CD14-positive monocyte (primary cell): Measurements from ENCODE around the gene DNAH11. TPM values are rescaled to one million over a fixed set of nuclear protein-coding genes. Genes with fewer than 3 reads are reported as not detected.
"Not testable (repeated sequence)": the region's sequence is repeated elsewhere in the genome, so short reads cannot be mapped to it uniquely, and the experiment has no call there.

Source experiments
- DNase-seq, 3 donors: peaks; one replicate each; pipeline ENCODE4 v3.0.0-alpha.2; 2011 to 2022
- H2AFZ ChIP-seq: 2 replicates; pipeline ENCODE4 v1.6.0; 2012; ENCODE audit warnings: mild to moderate bottlenecking, low read depth, low read length, inconsistent platforms; ENCODE audit not compliant: insufficient read depth, poor library complexity, severe bottlenecking
- H3K27ac ChIP-seq, 2 donors: 1 replicate in 1 of 2; 2 replicates in 1 of 2; pipeline ENCODE4 v1.5.1; 2012 to 2013; ENCODE audit warnings: low read length in 2 of 2, control low read depth in 1 of 2, inconsistent platforms in 1 of 2, low read depth in 1 of 2, mild to moderate bottlenecking in 1 of 2
- H3K27me3 ChIP-seq, 2 donors: one replicate each; pipeline versions ENCODE4 v1.6.0 to v1.6.1; 2011 to 2013; ENCODE audit warnings: low read length in 2 of 2; ENCODE audit not compliant: control insufficient read depth in 2 of 2, insufficient read depth in 2 of 2
- H3K36me3 ChIP-seq, 2 donors: replicated peaks in 1 of 2; 1 replicate in 1 of 2; 2 replicates in 1 of 2; pipeline versions ENCODE4 v1.5.1 to v1.6.1; 2012 to 2013; ENCODE audit warnings: low read length in 2 of 2, control low read depth in 1 of 2, inconsistent platforms in 1 of 2, mild to moderate bottlenecking in 1 of 2; ENCODE audit not compliant: insufficient read depth in 2 of 2, control insufficient read depth in 1 of 2
- H3K4me1 ChIP-seq, 2 donors: 1 replicate in 1 of 2; 2 replicates in 1 of 2; pipeline versions ENCODE4 v1.5.1 to v1.6.1; 2012 to 2013; ENCODE audit warnings: low read length in 2 of 2, control low read depth in 1 of 2, inconsistent platforms in 1 of 2, mild to moderate bottlenecking in 1 of 2, moderate library complexity in 1 of 2; ENCODE audit not compliant: insufficient read depth in 2 of 2, control insufficient read depth in 1 of 2
- H3K4me2 ChIP-seq: replicated peaks from 2 replicates; pipeline ENCODE3; 2012; ENCODE audit warnings: low read length, moderate library complexity, mild to moderate bottlenecking; ENCODE audit not compliant: poor library complexity, severe bottlenecking; ENCODE audit errors: extremely low read depth
- H3K4me3 ChIP-seq, 3 experiments: fragments of 200-600 bp in 1 of 3; sonication (generic) in 1 of 3; replicated peaks in 1 of 3; 1 replicate in 2 of 3; 2 replicates in 1 of 3; pipeline ENCODE4 v1.5.1; 2011 to 2013; ENCODE audit warnings: low read length in 3 of 3, mild to moderate bottlenecking in 3 of 3, control low read depth in 2 of 3, low read depth in 2 of 3, inconsistent platforms in 1 of 3, moderate library complexity in 1 of 3
- H3K79me2 ChIP-seq: 2 replicates; pipeline ENCODE4 v1.6.0; 2012; ENCODE audit warnings: mild to moderate bottlenecking, control low read depth, inconsistent platforms, low read length, moderate library complexity; ENCODE audit not compliant: insufficient read depth
- H3K9ac ChIP-seq: 2 replicates; pipeline ENCODE4 v1.6.0; 2017; ENCODE audit warnings: low read length, mild to moderate bottlenecking; ENCODE audit not compliant: insufficient read depth, poor library complexity, severe bottlenecking
- H3K9me3 ChIP-seq, 2 donors: replicated peaks in 1 of 2; 1 replicate in 1 of 2; 2 replicates in 1 of 2; pipeline versions ENCODE4 v1.5.1 to v1.6.1; 2012 to 2013; ENCODE audit warnings: low read length in 2 of 2, control low read depth in 1 of 2; ENCODE audit not compliant: control insufficient read depth in 1 of 2, insufficient read depth in 1 of 2
- H4K20me1 ChIP-seq: 2 replicates; pipeline ENCODE4 v1.6.0; 2012; ENCODE audit warnings: mild to moderate bottlenecking, low read length, control low read depth, moderate library complexity; ENCODE audit not compliant: insufficient read depth
- H3K27ac Mint-ChIP-seq, 7 donors: one replicate each; pipeline ENCODE4 v1.8.0; 2020; ENCODE audit warnings: mild to moderate bottlenecking in 7 of 7, mixed read lengths in 7 of 7, moderate library complexity in 6 of 7, inconsistent platforms in 2 of 7
- H3K27me3 Mint-ChIP-seq, 3 donors: one replicate each; pipeline ENCODE4 v1.8.0; 2021 to 2022; ENCODE audit warnings: low read depth in 3 of 3, mild to moderate bottlenecking in 3 of 3, mixed read lengths in 3 of 3, moderate library complexity in 3 of 3, inconsistent platforms in 1 of 3
- H3K36me3 Mint-ChIP-seq, 2 donors: one replicate each; pipeline ENCODE4 v1.8.0; 2020; ENCODE audit warnings: mixed read lengths in 2 of 2, inconsistent platforms in 1 of 2, mild to moderate bottlenecking in 1 of 2
- H3K4me1 Mint-ChIP-seq: one replicate; pipeline ENCODE4 v1.8.0; 2020; ENCODE audit warnings: mild to moderate bottlenecking, mixed read lengths
- H3K4me3 Mint-ChIP-seq, 2 donors: one replicate each; pipeline ENCODE4 v1.8.0; 2020; ENCODE audit warnings: mild to moderate bottlenecking in 2 of 2, mixed read lengths in 2 of 2, moderate library complexity in 1 of 2
- H3K9me3 Mint-ChIP-seq, 7 donors: one replicate each; pipeline ENCODE4 v1.8.0; 2020 to 2022; ENCODE audit warnings: mixed read lengths in 7 of 7, mild to moderate bottlenecking in 6 of 7, moderate library complexity in 6 of 7, inconsistent platforms in 2 of 7
- CTCF ChIP-seq: fragments of 200-600 bp; IDR thresholded peaks from one replicate; pipeline ENCODE4 v1.8.0; 2022; ENCODE audit warnings: antibody characterized with exemption, mild to moderate bottlenecking
- WGBS: methylation state at CpG from one replicate; pipeline ENCODE4 v1.1.5; 2013; ENCODE audit warnings: missing lambda C conversion rate; ENCODE audit not compliant: insufficient coverage; 5-methylcytosine and 5-hydroxymethylcytosine counted together
- intact Hi-C, 2 donors: fragments of 100-400 bp; cut with micrococcal nuclease; formaldehyde crosslinking; loops; one replicate each; pipeline versions ENCODE4 v1.15.0 to v1.15.1; 2023
- polyA plus RNA-seq, 3 donors: library from polyadenylated mRNA; depleted of rRNA in 1 of 3; unstranded in 2 of 3; stranded (reverse) in 1 of 3; fragments of 300-500 nt in 2 of 3; fragments of >200 nt in 1 of 3; fragmentation: Illumina TruSeq in 2 of 3; gene quantifications; 1 replicate in 2 of 3; 2 replicates in 1 of 3; pipeline ENCODE4 v1.2.3, GENCODE V29; 2012 to 2021

DNAH11 gene
- polyA plus RNA-seq, 3 donors: not detected

GRCh38 chr7:21926448-21926847 is 383.6 kb downstream of the DNAH11 start:
- peaks cover 6% of the 10 kb centered on the region for H3K4me1 Mint-ChIP-seq
- peaks cover 2 to 8% of the 10 kb centered on the region in 2 donors for H3K36me3 Mint-ChIP-seq
- no peak overlapping the region for H3K27ac ChIP-seq
- no peak for DNase-seq
- no peak overlapping the region for H3K9ac ChIP-seq
- no peak overlapping the region for H3K4me3 Mint-ChIP-seq
- WGBS: no CpG with 5 or more reads among the region's 1 CpG
- no peak overlapping the region for H3K27ac Mint-ChIP-seq
- no peaks in the 10 kb centered on the region for H3K4me1 ChIP-seq
- peaks cover 74% of the 10 kb centered on the region for H3K79me2 ChIP-seq
- no peaks in the 10 kb centered on the region for H4K20me1 ChIP-seq
- no peak overlapping the region for H2AFZ ChIP-seq
- no peaks in the 10 kb centered on the region for H3K9me3 ChIP-seq
- peaks cover 3 to 16% (median 10%) of the 10 kb centered on the region in 7 donors for H3K9me3 Mint-ChIP-seq
- H3K4me2 ChIP-seq: no peak overlapping the region
- TF ChIP-seq CTCF: no peak
- H3K27me3 Mint-ChIP-seq: no peaks in the 10 kb centered on the region
- no peak overlapping the region for H3K4me3 ChIP-seq
- H3K36me3 ChIP-seq: peaks cover 0 to 4% of the 10 kb centered on the region in 2 donors
- intact Hi-C loops: no loop called here
- H3K27me3 ChIP-seq: no peaks in the 10 kb centered on the region

- Mint-ChIP-seq H3K4me1 (peaks cover 6% of the 10 kb centered on the region), H3K27me3 (no peaks in the 10 kb centered on the region), H3K9me3 (peaks cover 3 to 16% (median 10%) of the 10 kb centered on the region in 7 donors), H3K4me3 (no peak overlapping the region), H3K36me3 (peaks cover 3 to 8% of the 10 kb centered on the region in 2 donors), H3K27ac (no peak overlapping the region)
- no peak overlapping the region for H3K9ac ChIP-seq
- H3K4me2 ChIP-seq: no peak overlapping the region
- no peaks in the 10 kb centered on the region for H3K27me3 ChIP-seq
- 98% methylated on average over 5 of the region's 6 CpGs for WGBS
- intact Hi-C loops: no loop called here
- H3K36me3 ChIP-seq: peaks cover 0 to 4% of the 10 kb centered on the region in 2 donors
- TF ChIP-seq CTCF: no peak
- peaks cover 71% of the 10 kb centered on the region for H3K79me2 ChIP-seq
- no peak overlapping the region for H2AFZ ChIP-seq
- H4K20me1 ChIP-seq: no peaks in the 10 kb centered on the region
- DNase-seq: no peak
- H3K9me3 ChIP-seq: no peaks in the 10 kb centered on the region
- H3K27ac ChIP-seq: no peak overlapping the region
- H3K4me1 ChIP-seq: no peaks in the 10 kb centered on the region
- H3K4me3 ChIP-seq: no peak overlapping the region
Observed at GRCh38 chr7:21927693-21928092, 384.9 kb downstream of the DNAH11 start.

GRCh38 chr7:21933293-21933692 is 390.5 kb downstream of the DNAH11 start:
- H3K9me3 ChIP-seq, DNase-seq, H3K27ac Mint-ChIP-seq, H2AFZ ChIP-seq, H4K20me1 ChIP-seq, H3K27me3 ChIP-seq, H3K4me2 ChIP-seq, H3K27me3 Mint-ChIP-seq, H3K36me3 ChIP-seq, H3K4me3 Mint-ChIP-seq, H3K4me3 ChIP-seq, intact Hi-C loops, H3K9ac ChIP-seq, H3K27ac ChIP-seq: not testable (repeated sequence)
- Histone ChIP-seq H3K79me2 (peaks cover 60% of the 10 kb centered on the region), H3K4me1 (peaks cover 0 to 20% of the 10 kb centered on the region in 2 donors)
- Mint-ChIP-seq H3K36me3 (peaks cover 11 to 23% of the 10 kb centered on the region in 2 donors), H3K4me1 (peaks cover 15% of the 10 kb centered on the region), H3K9me3 (peaks cover 3 to 28% (median 12%) of the 10 kb centered on the region in 7 donors)
- no CpG with 5 or more reads among the region's 3 CpGs for WGBS
